ENCODE measurements around the gene TIMP2.
"Not testable (repeated sequence)": the region's sequence is repeated elsewhere in the genome, so short reads cannot be mapped to it uniquely, and the experiment has no call there.

Gene TIMP2

GRCh38 chr17:78905541-78905940 lies 19.6 kb downstream of the TIMP2 start:
- DNase-seq (ENCODE audit: low read depth in 3 of 3), result no peak

GRCh38 chr17:78905116-78905515 lies 20.1 kb downstream of the TIMP2 start:
- no peak for DNase-seq (ENCODE audit: low read depth in 3 of 3)

GRCh38 chr17:78904371-78904770 lies 20.8 kb downstream of the TIMP2 start:
- DNase-seq (ENCODE audit: low read depth in 3 of 3), result no peak

DNA sequence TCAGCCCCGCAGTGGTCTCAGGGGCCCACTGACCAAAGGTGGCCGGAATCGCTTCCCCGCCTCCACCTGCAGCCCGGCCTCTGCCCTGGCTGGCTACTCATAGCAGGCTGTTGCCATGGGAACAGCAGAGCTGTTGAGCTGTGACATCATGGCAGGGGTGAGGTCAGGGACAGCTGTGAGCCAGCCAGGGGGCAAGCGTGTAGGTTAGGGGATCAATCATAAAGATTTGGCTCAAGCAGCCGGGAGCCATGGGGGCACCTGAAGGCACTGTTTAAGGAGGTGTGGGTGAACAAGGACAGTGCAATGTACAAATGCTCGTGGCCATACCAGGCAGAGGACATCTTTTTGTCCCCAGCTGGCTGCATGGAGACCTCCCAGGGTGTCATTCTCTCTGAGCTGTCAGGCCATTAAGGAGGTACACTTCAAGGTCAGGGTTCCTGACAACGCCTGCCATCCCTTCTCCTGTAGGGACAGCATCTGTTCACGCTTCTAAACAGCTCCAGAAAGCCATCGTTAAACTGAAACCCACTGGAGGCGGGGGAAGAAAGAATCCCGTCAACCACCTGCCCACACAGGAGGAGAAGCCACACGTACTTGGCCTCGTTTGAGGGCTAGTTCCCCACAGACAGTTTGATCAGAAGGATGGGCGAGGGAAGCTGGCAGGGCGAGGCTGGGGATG lies 21.9 kb downstream of the TIMP2 start, which contains the start of gene CEP295NL:
TSS of gene CEP295NL (minus strand) at position 101 of the 679 bp plus-strand sequence. CDS start 1,373 bp downstream, outside the sequence.
- DNase-seq (ENCODE audit: low read depth in 3 of 3), result no peak

- not testable (repeated sequence) for DNase-seq (ENCODE audit: low read depth in 3 of 3)
Observed at GRCh38 chr17:78902231-78902630, 23.0 kb downstream of the TIMP2 start.

- no peak for DNase-seq (ENCODE audit: low read depth in 3 of 3)
Observed at GRCh38 chr17:78901806-78902205, 23.4 kb downstream of the TIMP2 start.

DNA sequence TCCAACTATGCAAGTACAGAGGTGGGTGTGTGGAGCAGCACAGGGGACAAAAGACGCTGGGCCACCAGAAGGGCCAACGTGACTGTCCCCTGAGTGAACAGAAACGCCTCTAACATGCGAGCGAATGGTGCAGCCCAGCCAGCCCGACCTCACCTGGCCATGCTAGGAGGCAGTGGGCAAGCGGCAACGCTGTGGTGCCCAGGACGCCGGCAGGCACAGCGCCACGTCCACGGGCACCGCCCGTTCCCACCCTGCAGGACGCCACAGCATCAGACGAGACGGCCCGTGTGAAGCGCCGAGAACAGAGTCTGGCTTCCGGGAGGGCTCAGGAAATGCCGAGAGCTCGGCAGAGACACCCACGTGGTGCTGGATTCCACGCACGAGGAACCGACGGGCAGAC lies 24.4 kb downstream of the TIMP2 start:
- no peak for DNase-seq (ENCODE audit: low read depth in 3 of 3)

DNA sequence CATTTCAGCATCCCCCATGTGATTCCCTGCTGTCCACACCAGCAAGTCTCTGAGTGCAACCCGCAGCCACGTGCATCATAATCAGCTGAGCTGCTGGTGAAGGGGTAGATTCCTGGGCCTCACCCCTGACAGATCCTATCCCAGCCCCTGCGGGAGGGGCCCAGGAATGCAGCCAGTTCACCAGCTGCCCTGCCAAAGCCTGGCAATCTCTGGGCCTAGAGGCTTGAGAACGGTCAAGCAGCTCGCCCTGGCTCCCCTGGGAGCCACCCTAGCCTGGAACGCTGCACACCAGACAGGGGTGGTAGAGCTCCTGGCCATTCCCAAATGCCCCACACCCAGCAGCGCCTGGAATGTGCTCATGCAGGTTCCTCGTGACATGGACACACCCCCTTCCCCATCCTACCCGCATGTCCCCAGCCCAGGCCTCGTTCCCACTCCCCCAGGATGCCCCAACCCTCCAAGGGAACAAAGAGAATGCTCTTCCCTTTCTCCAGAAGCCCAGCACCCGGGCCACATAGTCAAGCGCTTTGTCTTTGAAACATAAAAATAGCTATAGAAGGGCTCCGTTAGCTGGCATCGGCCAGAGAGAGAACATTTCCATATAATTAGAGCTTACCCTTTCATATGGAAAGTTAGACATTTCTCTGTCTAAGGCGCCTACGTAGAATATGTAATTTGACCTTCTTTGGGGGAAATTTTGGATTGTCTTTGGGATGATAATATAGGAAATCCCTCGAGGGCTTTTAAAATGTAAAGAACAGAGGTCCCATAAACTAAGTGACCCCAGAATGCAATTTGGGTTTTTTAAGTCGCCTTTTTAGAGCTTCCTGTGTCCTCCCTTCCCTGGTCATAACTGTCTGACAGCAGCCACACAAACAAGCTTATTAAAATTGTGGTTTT lies 25.6 kb downstream of the TIMP2 start:
- no peak for DNase-seq (ENCODE audit: low read depth in 3 of 3)

GRCh38 chr17:78898947-78899346 lies 26.2 kb downstream of the TIMP2 start:
- no peak for DNase-seq (ENCODE audit: low read depth in 3 of 3)

- DNase-seq (ENCODE audit: low read depth in 3 of 3), result no peak
Observed at GRCh38 chr17:78898075-78898836, 26.9 kb downstream of the TIMP2 start.

DNA sequence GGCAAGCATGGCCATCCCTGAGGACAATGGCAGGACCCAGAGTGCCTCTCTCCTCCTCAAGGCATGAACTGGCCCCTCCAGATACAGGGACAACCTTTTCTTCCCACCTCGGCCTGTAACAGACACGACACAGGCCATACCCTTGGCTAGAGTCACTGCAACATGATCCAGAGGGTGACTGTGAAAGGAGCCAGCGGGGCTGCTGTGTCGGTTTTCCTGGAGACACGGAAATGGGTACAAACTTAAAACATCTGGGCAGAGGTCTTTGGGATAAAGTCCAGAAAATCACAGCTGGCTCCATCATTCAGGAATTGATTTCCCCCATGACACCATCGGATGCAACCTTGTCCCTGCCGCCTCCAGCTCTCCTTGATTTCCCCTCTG lies 27.5 kb downstream of the TIMP2 start:
- DNase-seq (ENCODE audit: low read depth in 3 of 3), result no peak

GRCh38 chr17:78896834-78897663 lies 28.1 kb downstream of the TIMP2 start:
- no peak for DNase-seq (ENCODE audit: low read depth in 3 of 3)

DNA sequence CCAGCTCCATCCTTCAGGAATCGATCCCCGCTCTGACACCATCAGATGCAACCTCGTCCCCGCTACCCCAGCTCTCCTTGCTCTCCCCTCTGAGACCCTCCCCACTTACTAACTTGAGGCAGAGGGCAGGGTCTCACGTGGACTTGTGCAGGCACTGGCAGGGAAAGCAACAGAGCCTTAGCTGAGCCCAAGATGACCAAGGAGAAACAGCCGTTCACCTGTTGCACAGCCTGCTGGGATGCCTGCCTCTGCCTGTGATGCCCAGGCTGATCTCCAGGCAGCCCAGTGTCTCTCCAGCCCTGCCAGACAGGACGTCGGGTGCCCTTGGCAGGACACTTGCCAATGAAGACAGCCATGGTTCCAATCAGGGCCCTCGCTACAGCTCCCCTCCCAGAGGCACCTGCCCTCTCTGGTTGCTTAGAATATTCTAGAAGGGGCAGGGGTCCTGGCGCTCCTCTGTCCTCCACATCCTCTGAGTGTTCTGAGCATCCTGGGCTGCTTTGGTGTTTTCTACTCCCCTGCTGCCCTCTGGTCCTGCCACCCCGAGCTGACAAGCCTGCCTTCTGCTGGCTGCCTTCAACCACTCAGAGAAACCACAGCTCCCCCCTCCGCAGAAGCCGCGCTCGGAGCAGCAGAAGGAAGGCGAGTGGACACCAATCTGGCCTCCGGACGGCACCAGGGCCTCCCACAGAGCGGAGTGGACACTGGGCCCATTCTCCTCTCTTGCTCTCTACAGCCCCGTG lies 28.9 kb downstream of the TIMP2 start:
- no peak for DNase-seq (ENCODE audit: low read depth in 3 of 3)

DNA sequence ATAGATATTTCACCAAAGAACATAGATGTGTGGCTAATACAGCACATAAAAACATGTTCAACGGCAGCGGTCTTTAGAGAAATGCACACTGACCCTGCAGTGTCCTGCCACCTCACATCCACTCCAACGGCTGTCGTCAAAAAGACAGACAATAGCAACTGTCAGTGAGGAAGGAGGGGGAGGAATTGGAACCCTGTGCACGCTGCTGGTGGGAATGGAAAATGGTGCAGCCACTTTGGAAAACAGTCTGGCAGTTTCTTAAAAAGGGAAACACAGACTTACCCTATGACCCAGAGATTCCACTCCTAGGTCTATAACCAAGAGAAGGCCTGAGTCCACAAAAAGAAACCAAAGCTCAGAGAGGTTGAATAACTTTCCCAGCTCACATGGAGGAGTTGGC lies 29.9 kb downstream of the TIMP2 start:
- no peak for DNase-seq (ENCODE audit: low read depth in 3 of 3)

DNA sequence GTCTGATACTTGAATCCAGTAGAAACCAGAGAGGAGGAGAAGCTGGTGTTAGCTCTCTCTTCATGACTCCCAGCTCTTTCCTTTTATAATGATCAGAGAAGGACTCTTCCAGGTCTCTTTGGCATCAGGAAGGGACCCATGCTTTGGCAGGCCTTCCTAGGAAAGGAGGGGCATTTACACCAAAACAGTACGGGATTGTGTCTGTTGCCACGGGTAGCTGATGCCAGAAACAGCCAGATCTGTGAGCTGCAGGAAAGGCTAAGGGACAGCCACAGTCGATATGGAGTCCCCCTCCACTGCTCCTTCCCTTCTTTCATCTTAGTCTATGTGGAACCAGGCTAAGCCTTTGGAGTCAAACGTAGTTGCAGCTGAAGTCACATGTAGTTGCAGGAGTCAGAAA lies 31.5 kb downstream of the TIMP2 start:
- no peak for DNase-seq (ENCODE audit: low read depth in 3 of 3)

DNA sequence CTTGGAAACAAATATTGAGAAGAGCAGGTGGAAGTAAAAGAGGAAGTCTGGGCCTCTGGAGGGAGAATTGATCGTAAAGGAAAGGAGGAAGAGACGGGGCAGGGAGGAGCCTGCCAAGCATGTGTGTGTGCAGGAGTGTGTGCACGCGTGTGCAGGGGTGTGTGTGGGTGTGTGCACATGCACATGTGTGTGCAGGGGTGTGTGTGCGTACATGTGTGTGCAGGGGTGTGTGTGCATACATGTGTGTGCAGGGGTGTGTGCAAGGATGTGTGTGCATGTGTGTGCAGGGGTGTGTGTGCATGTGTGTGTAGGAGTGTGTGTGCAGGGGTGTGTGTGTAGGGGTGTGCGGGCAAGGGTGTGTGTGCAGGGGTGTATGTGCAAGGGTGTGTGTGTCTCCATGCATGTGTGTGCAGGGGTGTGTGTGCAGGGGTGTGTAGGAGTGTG lies 32.2 kb downstream of the TIMP2 start:
- no peak for DNase-seq (ENCODE audit: low read depth in 3 of 3)

DNA sequence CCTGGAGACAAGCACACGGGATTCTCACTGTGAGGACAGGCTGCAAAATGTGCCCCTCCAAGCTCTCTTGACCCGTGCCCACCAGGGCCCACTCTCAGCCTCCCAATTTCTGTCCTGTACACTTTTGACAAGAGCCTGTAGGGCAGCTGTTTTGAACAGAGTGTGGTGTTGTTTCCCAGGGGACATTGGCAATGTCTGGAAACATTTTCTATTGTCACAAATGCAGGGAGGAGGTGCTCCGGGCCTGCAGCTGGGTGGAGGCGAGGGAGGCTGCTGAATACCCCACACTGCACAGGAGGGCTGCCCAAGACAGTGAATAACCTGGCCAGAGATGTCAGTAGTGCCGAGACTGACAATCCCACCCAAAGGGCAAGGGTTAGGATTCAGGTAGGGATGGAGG lies 32.7 kb downstream of the TIMP2 start:
- DNase-seq (ENCODE audit: low read depth in 3 of 3), result no peak

DNA sequence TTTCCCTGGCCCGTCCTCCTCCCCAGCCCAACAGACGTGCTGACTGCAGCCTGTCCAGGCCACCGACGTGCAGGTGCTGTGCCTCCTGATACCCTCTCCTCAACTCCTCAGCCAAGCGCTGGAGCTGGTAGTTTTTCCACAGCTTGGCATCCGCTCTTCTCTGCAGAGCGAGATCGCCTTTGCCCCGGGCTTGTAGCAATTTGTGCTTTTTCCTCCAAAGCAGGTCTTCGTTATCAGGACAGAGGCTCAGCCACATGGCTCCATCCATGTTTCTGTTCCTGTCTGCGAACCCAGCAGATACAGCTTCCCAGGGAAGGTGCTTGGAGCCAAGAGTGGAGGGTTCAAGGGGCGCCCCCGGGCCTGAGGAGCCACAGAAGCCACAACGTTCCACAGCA lies 33.1 kb downstream of the TIMP2 start:
- no peak for DNase-seq (ENCODE audit: low read depth in 3 of 3)

DNA sequence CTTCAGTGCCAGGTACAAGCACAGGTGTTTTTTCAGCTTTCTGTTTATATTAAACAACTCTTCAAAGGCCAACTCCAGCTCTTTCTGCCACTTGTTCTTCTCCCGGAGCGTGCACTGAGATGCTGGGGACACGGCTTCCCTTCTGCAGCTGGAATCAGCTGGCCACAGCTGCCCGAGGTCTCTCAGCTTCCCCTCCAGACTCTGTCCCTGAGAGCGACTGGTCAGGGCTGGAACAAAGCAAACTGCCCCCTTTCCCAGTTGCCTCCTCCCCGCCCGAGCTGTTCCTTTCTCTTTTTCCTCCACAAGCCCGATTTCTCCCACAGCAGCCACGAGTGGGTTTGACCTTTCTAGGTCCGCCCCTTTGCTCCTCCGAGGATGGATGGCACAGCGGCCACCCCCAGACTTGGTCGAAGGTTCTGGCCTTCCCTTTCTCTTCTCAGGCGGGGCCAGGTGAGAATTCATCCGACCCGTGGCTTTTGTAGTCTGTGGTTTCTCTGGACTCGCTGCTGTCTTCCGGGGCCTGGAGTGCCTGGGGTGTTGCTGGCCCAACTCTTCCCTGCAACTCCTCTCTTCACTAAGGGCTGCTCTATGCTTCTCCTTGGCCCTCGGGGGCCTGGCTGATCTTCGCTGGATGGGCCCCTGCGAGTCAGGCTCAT lies 33.7 kb downstream of the TIMP2 start:
- DNase-seq (ENCODE audit: low read depth in 3 of 3), result no peak

- peak; percentile 16 to 31 (median 23) for DNase-seq (ENCODE audit: low read depth in 3 of 3)
Observed at GRCh38 chr17:78890498-78890897, 34.7 kb downstream of the TIMP2 start.

All from stimulated activated CD4-positive, alpha-beta T cell treated with anti-CD3 and anti-CD28 coated beads, TNF-alpha, amount 100 ng/mL, for 48 hours (primary cell).